DMS153 treated with DMSO at 0.1 percent for 48 hours (cell line): ENCODE data around the gene GPC2.

Source experiments
- DNase-seq: peaks from one replicate; lab custom pipeline; 2025; ENCODE audit not compliant: unreplicated experiment; lab: John Stamatoyannopoulos, UW

The GPC2 gene

DNA sequence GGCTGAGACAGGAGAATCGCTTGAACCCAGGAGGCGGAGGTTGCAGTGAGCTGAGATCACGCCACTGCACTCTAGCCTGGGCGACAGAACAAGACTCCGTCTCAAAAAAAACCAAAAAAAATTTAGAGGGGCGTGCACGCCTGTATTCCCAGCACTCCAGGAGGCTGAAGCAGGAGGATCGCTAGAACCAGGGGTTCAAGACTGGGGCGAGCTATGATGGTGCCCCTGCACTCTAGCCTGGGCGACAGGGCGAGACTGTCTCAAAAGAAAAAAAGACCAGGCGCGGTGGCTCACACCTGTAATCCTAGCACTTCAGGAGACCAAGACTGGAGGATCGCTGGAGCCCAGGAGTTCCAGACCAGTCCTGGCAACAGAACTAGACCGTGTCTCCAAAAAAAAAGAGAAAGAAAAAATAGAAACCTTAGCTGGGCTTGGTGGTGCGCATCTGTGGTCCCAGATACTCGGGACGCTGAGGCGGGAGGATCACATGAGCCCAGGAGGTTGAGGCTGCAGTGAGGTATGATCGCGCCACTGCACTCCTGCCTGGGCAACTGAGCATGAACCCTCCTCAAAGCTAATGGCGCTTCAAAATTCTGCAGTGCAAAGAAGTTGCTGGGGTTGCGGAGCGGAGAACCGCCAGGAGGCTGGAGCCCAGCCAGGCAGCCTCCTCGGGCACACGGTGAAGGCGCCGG lies 50.8 kb downstream of the GPC2 start:
- DNase-seq: peak; percentile 61

DNA sequence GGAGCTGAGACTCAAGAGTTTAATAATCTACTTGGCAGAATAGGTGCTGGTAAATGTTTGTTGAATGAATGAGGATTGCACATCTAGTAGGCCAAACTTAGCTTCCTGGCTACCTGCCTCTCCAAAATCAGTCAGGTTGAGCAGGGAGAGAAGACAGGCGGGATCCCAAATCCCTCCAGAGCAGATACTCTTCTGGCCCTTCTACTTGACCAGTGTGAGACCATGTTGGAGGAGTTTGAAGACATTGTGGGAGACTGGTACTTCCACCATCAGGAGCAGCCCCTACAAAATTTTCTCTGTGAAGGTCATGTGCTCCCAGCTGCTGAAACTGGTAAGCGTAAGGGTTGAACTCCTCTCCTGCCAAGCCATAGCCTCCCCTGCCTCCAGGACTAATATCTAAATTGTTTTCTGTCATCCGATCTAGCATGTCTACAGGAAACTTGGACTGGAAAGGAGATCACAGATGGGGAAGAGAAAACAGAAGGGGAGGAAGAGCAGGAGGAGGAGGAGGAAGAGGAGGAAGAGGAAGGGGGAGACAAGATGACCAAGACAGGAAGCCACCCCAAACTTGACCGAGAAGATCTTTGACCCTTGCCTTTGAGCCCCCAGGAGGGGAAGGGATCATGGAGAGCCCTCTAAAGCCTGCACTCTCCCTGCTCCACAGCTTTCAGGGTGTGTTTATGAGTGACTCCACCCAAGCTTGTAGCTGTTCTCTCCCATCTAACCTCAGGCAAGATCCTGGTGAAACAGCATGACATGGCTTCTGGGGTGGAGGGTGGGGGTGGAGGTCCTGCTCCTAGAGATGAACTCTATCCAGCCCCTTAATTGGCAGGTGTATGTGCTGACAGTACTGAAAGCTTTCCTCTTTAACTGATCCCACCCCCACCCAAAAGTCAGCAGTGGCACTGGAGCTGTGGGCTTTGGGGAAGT lies 52.6 kb downstream of the GPC2 start:
- no peak for DNase-seq

DNA sequence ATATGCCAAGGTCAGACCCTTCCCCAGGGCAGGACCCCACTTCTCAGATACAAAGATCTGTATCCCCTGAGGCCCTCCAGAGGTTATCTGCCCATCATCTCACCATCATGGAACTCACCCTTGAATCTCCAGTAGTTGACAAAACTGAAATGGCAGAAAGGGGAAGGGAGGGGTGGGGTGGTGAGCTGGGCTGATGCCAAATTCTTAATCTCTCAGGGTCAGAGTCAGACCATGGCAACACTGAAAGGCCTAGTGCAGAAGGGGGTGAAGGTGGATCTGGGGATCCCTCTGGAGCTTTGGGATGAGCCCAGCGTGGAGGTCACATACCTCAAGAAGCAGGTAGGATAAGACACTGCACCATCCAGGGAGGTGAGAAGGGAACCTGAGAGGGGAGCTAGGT lies 54.6 kb downstream of the GPC2 start:
- DNase-seq: no peak

DNA sequence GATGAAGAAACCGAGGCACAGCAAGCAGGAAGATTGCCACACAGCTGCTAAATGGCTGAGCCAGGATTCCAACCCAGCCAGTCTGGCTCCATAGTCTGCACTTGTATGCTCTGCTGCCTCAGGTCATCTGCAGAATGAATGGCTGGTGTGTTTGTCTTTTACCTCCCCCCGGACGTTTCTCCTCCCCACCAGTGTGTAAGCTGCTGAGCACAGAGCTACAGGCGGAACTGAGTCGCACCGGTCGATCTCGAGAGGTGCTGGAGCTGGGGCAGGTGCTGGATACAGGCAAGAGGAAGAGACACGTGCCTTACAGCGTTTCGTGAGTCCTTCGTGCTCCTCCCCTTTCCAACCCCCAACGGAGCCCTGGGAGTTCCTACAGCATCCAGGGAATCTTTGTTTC lies 55.1 kb downstream of the GPC2 start:
- peak; percentile 91 for DNase-seq

DNA sequence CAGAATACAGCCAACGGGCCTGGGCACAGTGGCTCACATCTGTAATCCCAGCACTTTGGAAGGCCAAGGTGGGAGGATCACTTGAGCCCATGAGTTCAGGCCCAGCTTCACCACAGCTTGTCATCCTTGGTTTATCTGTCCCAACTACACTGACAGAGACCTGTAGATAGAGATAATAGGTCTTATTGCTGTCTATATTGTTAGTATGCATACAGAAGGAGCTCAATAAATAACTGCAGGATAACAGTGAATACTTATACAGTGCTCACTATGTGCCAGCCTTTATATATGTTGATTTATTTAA lies 56.5 kb downstream of the GPC2 start:
- no peak for DNase-seq

DNA sequence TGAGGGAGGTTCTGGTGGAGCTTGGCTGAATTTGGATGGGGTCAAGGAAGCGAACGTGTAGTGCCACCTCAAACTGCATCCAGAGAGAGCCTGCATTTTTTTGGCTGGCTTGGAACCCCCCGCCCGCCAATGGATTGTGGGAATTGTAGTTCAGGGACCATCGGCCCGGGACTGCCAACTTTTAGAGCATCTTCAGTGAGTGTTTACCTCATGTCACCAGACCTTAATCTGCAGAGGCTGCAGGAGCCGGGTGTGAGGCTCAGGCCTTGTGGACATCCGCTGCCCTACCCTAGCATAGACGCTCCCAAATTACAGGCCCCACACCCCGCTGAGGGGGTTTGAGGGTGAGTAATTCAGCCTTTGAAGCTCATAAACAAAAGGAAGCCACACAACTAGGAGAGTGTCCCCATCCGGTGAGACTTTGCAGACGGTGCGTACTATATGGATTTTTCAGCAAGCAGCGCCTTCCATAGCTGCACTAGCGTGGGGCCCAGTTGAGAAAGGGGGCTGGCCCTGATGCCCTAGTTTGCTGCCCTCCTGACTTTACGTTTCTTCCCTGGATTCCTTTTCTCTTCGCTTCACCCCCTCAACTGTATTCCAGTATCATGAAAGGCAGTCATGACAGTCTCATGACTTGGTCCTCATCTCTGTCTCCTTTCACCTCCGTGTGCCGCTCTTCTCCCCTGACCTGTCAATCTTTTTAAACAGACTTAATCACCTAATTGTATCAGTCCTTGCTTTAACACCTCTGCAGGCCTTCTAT lies 57.0 kb downstream of the GPC2 start:
- DNase-seq: peak; percentile 31
